Activated CD4-positive, CD25-positive, alpha-beta regulatory T cell (primary cell): Measurements from ENCODE around the gene CRISP2.
"Not testable (repeated sequence)": the region's sequence is repeated elsewhere in the genome, so short reads cannot be mapped to it uniquely, and the experiment has no call there.

Experiments used
- DNase-seq, 4 experiments: peaks; one replicate each; lab custom pipeline; 2025; lab: John Stamatoyannopoulos, UW

The CRISP2 gene, protein sequence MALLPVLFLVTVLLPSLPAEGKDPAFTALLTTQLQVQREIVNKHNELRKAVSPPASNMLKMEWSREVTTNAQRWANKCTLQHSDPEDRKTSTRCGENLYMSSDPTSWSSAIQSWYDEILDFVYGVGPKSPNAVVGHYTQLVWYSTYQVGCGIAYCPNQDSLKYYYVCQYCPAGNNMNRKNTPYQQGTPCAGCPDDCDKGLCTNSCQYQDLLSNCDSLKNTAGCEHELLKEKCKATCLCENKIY

GRCh38 chr6:49713346-49713745, at the start of gene CRISP2:
Gene CRISP2, minus strand, starts transcription at chr6:49713543. Its CDS starts 4,347 bp downstream, at chr6:49709196.
- DNase-seq = no peak

- DNase-seq = no peak
Observed at GRCh38 chr6:49744259-49744658, 30.9 kb upstream of the CRISP2 start, which contains the start of gene CRISP3. Gene CRISP3, minus strand, starts transcription at chr6:49744388. Its CDS starts 21 bp downstream, at chr6:49744367.

- no peak for DNase-seq
Observed at GRCh38 chr6:49743429-49743828, 30.1 kb upstream of the CRISP2 start.

DNA sequence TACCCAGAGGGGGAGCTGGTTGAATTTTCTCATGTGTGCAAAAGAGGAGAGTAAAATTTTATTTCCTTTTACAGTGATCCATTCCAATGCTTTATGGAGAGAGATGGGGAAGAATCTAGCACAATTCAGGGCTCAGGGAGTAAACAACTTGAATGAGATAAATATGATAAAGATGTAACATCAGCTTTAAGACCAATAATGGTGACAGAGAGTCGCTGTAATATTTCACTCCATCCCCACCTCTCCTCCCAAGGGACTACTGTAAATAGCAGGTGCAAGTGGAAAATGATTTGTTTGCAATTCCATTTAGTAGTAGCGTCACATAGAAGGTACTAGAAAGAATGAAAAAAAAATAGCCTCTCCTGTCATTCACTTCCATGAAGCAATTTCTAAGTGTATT, 26.1 kb upstream of the CRISP2 start:
- DNase-seq = no peak

GRCh38 chr6:49736017-49736508, 22.7 kb upstream of the CRISP2 start:
- DNase-seq = no peak

DNA sequence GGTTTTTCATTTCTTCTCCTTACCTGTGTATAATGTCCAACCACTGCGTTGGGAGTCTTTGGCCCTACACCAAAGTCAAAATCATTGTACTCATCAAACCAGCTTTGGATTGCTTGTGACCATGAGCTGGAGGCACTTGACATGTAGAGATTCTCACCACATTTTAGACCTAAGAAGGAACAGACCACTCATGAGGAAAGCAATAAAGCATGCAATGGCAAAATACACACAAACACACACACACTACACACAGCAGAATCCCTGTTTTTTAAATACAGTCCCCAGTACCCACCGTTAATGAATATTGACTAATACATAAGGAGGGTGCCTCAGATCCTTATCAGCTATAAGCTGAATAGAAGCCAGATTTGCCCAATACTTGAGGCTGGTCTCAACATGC, 20.3 kb upstream of the CRISP2 start:
- DNase-seq = no peak

- no peak for DNase-seq
Observed at GRCh38 chr6:49732781-49733180, 19.4 kb upstream of the CRISP2 start.

- no peak for DNase-seq
Observed at GRCh38 chr6:49730251-49730650, 16.9 kb upstream of the CRISP2 start.

DNA sequence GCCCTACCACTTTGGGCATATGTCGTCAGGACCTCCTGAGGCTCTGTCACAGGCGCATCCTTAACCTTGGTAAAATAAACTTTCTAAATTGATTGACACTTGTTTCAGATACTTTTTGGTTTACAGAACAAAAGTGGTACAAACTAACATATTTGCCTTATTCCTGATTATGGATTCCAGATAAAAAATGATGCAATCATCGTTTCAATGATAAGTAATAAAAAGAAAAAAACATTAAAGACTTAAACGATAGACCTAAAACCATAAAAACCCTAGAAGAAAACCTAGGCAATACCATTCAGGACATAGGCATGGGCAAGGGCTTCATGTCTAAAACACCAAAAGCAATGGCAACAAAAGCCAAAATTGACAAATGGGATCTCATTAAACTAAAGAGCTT, 10.6 kb upstream of the CRISP2 start:
- DNase-seq = not testable (repeated sequence)

GRCh38 chr6:49721297-49721696, 8.0 kb upstream of the CRISP2 start:
- DNase-seq = no peak

DNA sequence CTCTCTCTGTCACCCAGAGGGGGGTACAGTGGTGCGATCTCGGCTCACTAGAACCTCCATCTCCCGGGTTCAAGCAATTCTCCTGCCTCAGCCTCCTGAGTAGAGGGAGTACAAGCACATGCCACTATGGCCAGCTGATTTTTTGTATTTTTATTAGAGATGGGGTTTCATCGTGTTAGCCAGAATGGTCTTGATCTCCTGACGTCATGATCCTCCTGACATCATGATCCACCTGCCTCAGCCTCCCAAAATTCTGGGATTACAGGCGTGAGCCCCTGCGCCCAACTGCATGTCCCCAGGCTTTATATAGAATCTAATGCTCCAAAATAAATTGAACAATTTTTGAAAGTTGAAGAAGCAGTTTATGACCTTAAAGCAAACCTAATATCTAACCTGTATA, 7.0 kb upstream of the CRISP2 start:
- DNase-seq = no peak

- DNase-seq = no peak
Observed at GRCh38 chr6:49698478-49698877, 14.9 kb downstream of the CRISP2 start.

DNA sequence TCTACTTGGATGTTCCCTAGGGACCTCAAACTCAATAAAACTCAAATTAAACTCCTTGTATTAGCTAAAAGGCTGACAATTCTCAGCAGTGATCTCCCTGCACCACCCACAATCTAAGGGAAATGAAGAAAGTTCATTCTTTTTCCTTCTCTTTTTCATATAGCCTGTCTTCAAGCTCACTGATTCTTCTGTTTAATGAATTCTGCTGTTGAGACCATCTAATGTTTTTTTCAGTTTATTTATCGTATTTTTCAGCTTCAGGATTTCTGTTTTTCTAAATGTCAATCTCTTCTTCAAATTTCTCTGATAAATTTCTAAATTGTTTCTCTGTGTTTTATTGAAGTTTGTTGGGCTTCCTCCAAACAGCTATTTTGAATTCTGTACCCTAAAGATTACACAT, 19.8 kb downstream of the CRISP2 start:
- no peak for DNase-seq

DNA sequence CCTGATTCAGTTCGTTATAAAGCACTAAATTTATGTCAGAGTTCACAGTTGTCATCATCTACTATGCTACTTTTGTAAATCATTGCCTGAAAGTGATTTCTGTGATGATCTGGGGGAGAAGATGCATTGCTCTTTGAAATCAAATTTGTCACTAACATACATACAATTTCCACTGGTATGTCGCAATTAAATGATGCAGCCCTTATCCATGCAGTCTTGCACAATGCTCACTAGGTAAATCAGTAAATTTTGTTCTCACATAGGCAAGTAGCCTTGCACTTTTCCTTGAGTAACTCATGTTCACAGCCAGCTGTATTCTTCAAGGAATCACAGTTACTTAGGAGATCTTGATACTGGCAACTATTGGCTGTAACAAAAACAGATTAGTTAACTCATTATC, 20.8 kb downstream of the CRISP2 start:
- DNase-seq = no peak

- DNase-seq = no peak
Observed at GRCh38 chr6:49676671-49677281, 36.6 kb downstream of the CRISP2 start.

- DNase-seq = no peak
Observed at GRCh38 chr6:49675816-49676215, 37.5 kb downstream of the CRISP2 start.

- DNase-seq = no peak
Observed at GRCh38 chr6:49668083-49668511, 45.2 kb downstream of the CRISP2 start.

- DNase-seq = no peak
Observed at GRCh38 chr6:49666930-49667757, 46.2 kb downstream of the CRISP2 start.

DNA sequence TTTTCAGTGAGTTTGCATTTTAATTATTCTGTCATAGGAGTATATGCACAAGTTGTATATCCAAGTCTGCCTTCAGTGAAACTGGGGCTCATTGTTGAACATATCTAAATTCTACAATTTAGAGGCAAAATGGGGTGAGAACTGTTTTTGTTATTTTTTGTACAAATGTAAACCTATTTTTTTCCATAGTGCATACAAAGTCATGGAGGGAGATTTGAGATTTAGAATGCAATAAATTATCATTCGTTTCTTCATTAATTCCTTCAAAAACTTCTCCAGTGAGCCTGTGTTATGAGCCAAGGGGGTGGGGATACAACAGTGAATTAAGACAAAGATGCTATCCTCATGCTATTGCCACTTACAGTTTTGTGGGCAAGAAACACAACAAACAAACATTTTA, 46.9 kb downstream of the CRISP2 start:
- DNase-seq = no peak

- DNase-seq = no peak
Observed at GRCh38 chr6:49664817-49665216, 48.5 kb downstream of the CRISP2 start.

- not testable (repeated sequence) for DNase-seq
Observed at GRCh38 chr6:49664054-49664453, 49.3 kb downstream of the CRISP2 start.

DNA sequence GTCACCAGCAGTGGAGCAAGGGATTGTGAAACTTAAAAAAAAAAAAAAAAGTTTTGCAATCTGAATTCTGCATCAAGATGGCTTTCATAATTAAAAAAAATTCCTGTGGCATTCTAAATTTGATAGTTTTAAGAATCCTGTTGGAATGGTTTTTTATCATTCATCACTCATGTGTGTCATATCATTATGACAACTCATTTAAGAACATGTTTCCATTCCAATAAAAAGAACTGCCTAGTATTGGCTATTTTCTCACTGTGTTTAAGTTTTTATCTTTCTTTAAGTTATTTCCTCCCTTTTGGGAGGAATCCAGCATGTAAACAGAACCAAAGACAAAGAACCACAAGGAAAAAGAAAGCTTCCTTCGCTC, 50.5 kb downstream of the CRISP2 start:
- DNase-seq = no peak
